Endothelial cell (in vitro differentiated cells): ENCODE measurements around the gene ZNRF2. TPM values are rescaled to one million over a fixed set of nuclear protein-coding genes. Genes with fewer than 3 reads are reported as not detected.

Experiments used
- DNase-seq: peaks from one replicate; pipeline ENCODE4 v3.0.0; 2021; ENCODE audit warnings: low spot score
- H3K27ac Mint-ChIP-seq: one replicate; pipeline ENCODE4 v1.8.0; 2021; ENCODE audit warnings: mixed read lengths, inconsistent platforms; ENCODE audit not compliant: unreplicated experiment
- H3K27me3 Mint-ChIP-seq: one replicate; pipeline ENCODE4 v1.8.0; 2021; ENCODE audit warnings: mild to moderate bottlenecking, moderate library complexity, mixed read lengths, inconsistent platforms; ENCODE audit not compliant: unreplicated experiment
- H3K36me3 Mint-ChIP-seq: one replicate; pipeline ENCODE4 v1.8.0; 2021; ENCODE audit warnings: mild to moderate bottlenecking, low read depth, mixed read lengths, inconsistent platforms; ENCODE audit not compliant: unreplicated experiment
- H3K4me1 Mint-ChIP-seq: one replicate; pipeline ENCODE4 v1.8.0; 2021; ENCODE audit warnings: mild to moderate bottlenecking, mixed read lengths, inconsistent platforms; ENCODE audit not compliant: unreplicated experiment
- H3K4me3 Mint-ChIP-seq: one replicate; pipeline ENCODE4 v1.8.0; 2021; ENCODE audit warnings: mild to moderate bottlenecking, mixed read lengths, inconsistent platforms; ENCODE audit not compliant: unreplicated experiment
- H3K9me3 Mint-ChIP-seq: one replicate; pipeline ENCODE4 v1.8.0; 2021; ENCODE audit warnings: mixed read lengths, inconsistent platforms; ENCODE audit not compliant: unreplicated experiment
- total RNA-seq: library from RNA; stranded (reverse); fragmentation: NEBNext Ultra II Directional; extraction: Animal tissue kit (Norgen Biotek cat#: 25700); gene quantifications from one replicate; pipeline ENCODE4 v1.2.1, GENCODE V29; 2021; ENCODE audit not compliant: unreplicated experiment
- TF ChIP-seq, protein P1 (sequence below): fragments of 200-600 bp; sonication (generic); IDR thresholded peaks from one replicate; pipeline ENCODE4 v1.5.0; 2021; ENCODE audit warnings: antibody characterized with exemption; ENCODE audit not compliant: unreplicated experiment

ZNRF2 gene
- total RNA-seq, 1 donor from 2014 or later = 9.5 TPM

DNA sequence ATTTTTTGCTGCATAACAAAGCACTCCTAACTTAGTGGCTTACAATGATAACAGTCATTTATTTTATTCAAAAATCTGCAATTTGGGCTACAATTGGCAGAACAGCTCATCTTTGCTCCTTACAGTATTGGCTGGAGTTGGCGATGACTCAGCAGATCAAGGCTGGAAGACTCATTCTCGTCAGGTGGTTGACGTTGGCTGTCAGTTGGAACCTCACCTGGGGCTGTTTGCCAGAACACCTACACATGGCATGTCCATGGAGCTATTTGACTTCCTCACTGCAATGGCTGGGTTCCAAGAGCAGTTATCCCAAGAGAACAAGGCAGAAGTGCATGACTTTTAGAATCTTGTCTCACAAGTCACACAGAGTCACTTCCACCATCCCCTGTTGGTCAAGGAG, 119.1 kb downstream of the ZNRF2 start:
- H3K27me3 Mint-ChIP-seq = no peaks in the 10 kb centered on the region
- no peaks in the 10 kb centered on the region for H3K36me3 Mint-ChIP-seq
- peaks cover 4% of the 10 kb centered on the region for H3K4me1 Mint-ChIP-seq
- no peak overlapping the region for H3K27ac Mint-ChIP-seq
- H3K4me3 Mint-ChIP-seq = no peak overlapping the region
- TF ChIP-seq, protein P1, sequence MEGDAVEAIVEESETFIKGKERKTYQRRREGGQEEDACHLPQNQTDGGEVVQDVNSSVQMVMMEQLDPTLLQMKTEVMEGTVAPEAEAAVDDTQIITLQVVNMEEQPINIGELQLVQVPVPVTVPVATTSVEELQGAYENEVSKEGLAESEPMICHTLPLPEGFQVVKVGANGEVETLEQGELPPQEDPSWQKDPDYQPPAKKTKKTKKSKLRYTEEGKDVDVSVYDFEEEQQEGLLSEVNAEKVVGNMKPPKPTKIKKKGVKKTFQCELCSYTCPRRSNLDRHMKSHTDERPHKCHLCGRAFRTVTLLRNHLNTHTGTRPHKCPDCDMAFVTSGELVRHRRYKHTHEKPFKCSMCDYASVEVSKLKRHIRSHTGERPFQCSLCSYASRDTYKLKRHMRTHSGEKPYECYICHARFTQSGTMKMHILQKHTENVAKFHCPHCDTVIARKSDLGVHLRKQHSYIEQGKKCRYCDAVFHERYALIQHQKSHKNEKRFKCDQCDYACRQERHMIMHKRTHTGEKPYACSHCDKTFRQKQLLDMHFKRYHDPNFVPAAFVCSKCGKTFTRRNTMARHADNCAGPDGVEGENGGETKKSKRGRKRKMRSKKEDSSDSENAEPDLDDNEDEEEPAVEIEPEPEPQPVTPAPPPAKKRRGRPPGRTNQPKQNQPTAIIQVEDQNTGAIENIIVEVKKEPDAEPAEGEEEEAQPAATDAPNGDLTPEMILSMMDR = no peak
- DNase-seq = no peak
- H3K9me3 Mint-ChIP-seq = no peaks in the 10 kb centered on the region

DNA sequence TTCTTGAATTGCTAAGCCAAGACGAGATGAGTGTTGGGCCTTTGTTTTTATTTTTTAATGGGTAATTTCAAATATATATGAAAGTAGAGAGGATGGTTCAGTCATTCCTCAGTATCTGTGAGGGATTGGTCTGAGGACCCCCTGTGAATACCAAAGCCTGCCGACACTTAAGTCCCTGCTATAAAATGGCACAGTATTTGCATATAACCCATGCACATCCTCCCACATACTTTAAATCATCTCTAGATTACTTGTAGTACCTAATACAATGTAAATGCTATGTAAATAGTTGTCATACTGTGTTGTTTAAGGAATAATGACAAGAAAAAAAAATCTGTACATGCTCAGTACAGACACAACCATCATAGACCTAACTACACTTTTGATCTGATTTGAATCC, 120.8 kb downstream of the ZNRF2 start:
- DNase-seq = no peak
- Mint-ChIP-seq H3K4me1 (peaks cover 4% of the 10 kb centered on the region), H3K36me3 (no peaks in the 10 kb centered on the region), H3K27ac (no peak overlapping the region), H3K4me3 (no peak overlapping the region), H3K9me3 (no peaks in the 10 kb centered on the region), H3K27me3 (no peaks in the 10 kb centered on the region)
- TF ChIP-seq, protein P1 = no peak

DNA sequence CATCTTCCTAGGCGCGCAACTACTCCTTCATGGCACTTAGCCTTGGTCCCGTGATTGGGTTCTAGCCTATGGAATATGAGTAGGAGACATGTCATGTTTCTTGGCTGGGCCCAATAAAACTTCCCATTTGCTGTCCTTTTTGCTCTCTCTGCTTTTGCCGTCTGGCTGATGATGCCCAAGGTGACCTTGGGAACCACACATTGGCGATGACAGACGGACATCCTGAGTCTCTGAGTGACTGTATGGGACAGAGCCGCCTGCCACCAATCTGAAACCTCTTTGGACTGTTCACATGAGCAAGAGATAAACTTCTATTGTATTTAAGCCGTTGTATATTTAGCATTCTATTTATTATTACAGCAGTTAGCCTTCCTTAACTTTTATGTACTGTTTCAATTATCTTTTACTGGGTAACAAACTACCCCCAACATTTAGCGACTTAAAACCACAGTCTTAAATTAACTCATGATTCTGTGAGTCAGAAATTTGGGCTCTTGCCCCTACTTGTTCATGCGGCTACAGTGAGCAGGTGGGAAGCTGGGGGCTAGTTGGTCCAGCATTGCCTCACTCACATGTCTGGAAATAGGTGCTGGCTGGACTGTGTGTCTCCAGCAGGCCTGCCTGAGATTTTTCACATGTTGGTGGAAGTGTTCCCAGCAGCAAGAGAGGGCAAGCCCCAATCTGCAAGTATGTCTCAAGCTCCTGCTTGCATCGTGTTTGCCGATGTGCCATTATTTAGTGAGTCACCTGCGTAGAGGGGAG, 122.4 kb downstream of the ZNRF2 start:
- peaks cover 1% of the 10 kb centered on the region for H3K27me3 Mint-ChIP-seq
- H3K4me1 Mint-ChIP-seq = peaks cover 8% of the 10 kb centered on the region
- DNase-seq = no peak
- no peaks in the 10 kb centered on the region for H3K9me3 Mint-ChIP-seq
- H3K36me3 Mint-ChIP-seq = no peaks in the 10 kb centered on the region
- TF ChIP-seq, protein P1 = no peak
- no peak overlapping the region for H3K4me3 Mint-ChIP-seq
- no peak overlapping the region for H3K27ac Mint-ChIP-seq

DNA sequence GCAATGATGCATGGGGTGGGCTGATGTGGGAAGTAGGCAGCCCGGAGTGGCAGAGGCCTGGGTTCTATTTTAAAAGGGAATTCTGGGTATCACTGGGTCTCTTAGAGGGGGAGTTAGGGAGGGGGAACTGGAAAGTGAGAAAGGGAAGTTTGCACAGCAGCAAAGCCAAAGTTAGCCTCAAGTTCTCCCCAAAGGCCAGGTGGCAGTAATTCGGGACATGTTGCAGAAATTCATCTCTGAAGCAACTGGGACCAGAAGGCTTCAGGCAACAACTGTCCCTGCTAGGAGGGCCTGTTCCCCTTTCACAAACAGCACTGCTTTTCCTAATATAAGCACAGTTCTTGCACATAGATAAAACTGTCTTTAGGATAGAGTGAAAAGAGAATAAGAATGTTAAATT, 126.8 kb downstream of the ZNRF2 start:
- H3K36me3 Mint-ChIP-seq = peaks cover 12% of the 10 kb centered on the region
- H3K4me1 Mint-ChIP-seq = peaks cover 18% of the 10 kb centered on the region
- H3K27me3 Mint-ChIP-seq = peaks cover 1% of the 10 kb centered on the region
- peaks cover 11% of the 10 kb centered on the region for H3K9me3 Mint-ChIP-seq
- H3K4me3 Mint-ChIP-seq = no peak overlapping the region
- no peak for DNase-seq
- no peak overlapping the region for H3K27ac Mint-ChIP-seq
- TF ChIP-seq, protein P1 = no peak

DNA sequence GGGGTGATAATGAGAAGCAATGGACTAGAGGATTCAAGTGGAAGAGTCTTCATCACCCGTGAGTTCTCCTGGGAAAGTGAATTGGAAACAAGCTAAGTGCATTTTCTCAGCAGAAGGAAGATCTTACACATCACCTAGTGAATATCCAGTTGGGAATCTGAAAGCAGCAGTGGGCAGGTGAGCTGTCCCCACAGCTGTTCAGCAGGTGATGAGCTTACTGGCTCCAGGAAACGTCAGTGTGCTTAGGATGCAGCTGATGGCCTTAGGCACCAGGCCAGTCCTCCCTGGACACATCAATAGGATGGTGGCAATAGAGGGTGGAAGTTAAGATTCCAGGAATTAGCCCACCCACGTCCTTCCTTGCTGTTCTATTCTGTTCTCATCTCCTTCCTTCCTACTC, 127.5 kb downstream of the ZNRF2 start:
- no peak for DNase-seq
- Mint-ChIP-seq H3K27me3 (peaks cover 1% of the 10 kb centered on the region), H3K4me3 (peak overlapping the region; percentile 15), H3K36me3 (peaks cover 12% of the 10 kb centered on the region), H3K9me3 (peaks cover 11% of the 10 kb centered on the region), H3K4me1 (peaks cover 18% of the 10 kb centered on the region), H3K27ac (peak overlapping the region; percentile 17)
- TF ChIP-seq, protein P1 = no peak
